Effector memory CD4-positive, alpha-beta T cell (primary cell): ENCODE results near the gene MPP4.

Source experiments
- DNase-seq, 3 donors: peaks; one replicate each; pipeline ENCODE4 v3.0.0-alpha.2; 2020
- H3K27ac ChIP-seq: 2 replicates; pipeline ENCODE4 v1.7.0; 2013; ENCODE audit warnings: mild to moderate bottlenecking, low read length, moderate library complexity; ENCODE audit not compliant: insufficient read depth, poor library complexity, severe bottlenecking
- H3K27me3 ChIP-seq: replicated peaks from 2 replicates; pipeline ENCODE4 v1.7.0; 2013; ENCODE audit warnings: mild to moderate bottlenecking, low read length; ENCODE audit not compliant: insufficient read depth, control insufficient read depth, poor library complexity, severe bottlenecking
- H3K36me3 ChIP-seq: 2 replicates; pipeline ENCODE4 v1.7.0; 2013; ENCODE audit warnings: mild to moderate bottlenecking, low read length, moderate library complexity; ENCODE audit not compliant: control insufficient read depth, insufficient read depth
- H3K4me1 ChIP-seq: 2 replicates; pipeline ENCODE4 v1.7.0; 2013; ENCODE audit warnings: low read length, mild to moderate bottlenecking; ENCODE audit not compliant: control insufficient read depth, insufficient read depth, poor library complexity, severe bottlenecking
- H3K4me3 ChIP-seq: 2 replicates; pipeline ENCODE4 v1.7.0; 2013; ENCODE audit warnings: low read length, low read depth, mild to moderate bottlenecking; ENCODE audit not compliant: insufficient read depth, poor library complexity, severe bottlenecking
- H3K9me3 ChIP-seq: 2 replicates; pipeline ENCODE4 v1.7.0; 2013; ENCODE audit warnings: mild to moderate bottlenecking, low read length, moderate library complexity; ENCODE audit not compliant: control insufficient read depth

The MPP4 gene

DNA sequence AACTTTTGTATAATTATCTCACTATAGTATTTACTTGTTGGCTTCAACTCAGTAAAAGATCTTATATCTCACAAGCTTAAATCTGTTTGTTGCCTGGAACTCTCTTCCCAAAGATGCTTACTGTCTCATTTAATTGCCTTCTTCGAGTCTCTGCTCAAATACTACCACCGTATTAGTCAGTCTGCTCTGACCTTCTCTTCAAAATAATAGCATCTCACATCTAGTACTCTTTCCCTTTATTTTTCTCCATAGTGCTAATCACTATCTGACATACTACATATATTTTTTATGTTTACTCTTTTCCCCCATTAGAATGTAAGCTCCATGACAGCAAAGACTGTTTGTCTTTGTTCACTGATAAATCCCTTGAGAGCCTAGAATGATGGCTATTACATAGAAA is 10.6 kb upstream of the MPP4 start:
- H3K4me3 ChIP-seq, result no peak overlapping the region
- H3K9me3 ChIP-seq, result no peaks in the 10 kb centered on the region
- DNase-seq, result no peak
- peaks cover 9% of the 10 kb centered on the region for H3K36me3 ChIP-seq
- no peaks in the 10 kb centered on the region for H3K4me1 ChIP-seq
- H3K27ac ChIP-seq, result no peak overlapping the region
- H3K27me3 ChIP-seq, result no peaks in the 10 kb centered on the region

DNA sequence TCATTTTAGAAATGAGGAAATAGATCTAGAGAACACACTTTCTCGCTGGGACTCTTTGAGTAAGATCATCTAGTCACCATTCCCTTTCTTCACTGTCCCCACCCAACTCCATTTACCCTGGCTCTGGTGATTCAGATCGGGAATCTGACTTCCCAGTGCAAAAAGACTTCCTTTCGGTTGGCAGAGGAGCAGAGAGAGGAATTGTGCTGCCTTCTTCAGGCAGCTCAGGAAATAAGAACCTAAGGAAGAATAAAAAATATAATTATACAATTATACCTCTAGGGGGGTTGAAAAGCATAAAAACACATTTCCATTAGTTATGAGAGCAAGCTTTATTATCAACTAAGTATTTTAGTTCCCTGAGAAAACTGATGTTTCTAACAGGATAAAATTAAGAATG is 9.3 kb upstream of the MPP4 start:
- Histone ChIP-seq H3K9me3 (no peaks in the 10 kb centered on the region), H3K36me3 (peaks cover 5% of the 10 kb centered on the region), H3K27ac (no peak overlapping the region), H3K4me1 (no peaks in the 10 kb centered on the region), H3K4me3 (no peak overlapping the region), H3K27me3 (no peaks in the 10 kb centered on the region)
- no peak for DNase-seq

DNA sequence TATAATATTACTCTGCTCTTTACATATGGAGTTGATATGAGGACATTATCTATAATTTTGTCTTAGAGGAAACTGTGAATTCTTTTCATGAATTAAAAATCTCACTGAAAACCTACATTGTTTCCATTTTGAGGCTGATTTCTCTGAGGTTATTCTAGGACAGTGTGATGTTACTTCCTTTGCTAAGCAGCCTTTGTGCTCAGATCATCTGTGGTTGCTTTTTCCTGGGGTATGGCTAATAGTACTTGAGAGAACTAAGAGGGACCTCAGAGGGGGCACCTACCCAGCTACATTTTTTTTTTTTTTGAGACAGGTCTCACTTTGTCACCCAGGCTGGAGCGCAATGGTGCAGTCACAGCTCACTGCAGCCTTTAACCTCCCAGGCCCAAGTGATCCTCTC is 8.7 kb upstream of the MPP4 start:
- Histone ChIP-seq H3K4me1 (no peaks in the 10 kb centered on the region), H3K27me3 (no peaks in the 10 kb centered on the region), H3K9me3 (no peaks in the 10 kb centered on the region), H3K4me3 (no peak overlapping the region), H3K36me3 (peaks cover 5% of the 10 kb centered on the region), H3K27ac (no peak overlapping the region)
- no peak for DNase-seq

DNA sequence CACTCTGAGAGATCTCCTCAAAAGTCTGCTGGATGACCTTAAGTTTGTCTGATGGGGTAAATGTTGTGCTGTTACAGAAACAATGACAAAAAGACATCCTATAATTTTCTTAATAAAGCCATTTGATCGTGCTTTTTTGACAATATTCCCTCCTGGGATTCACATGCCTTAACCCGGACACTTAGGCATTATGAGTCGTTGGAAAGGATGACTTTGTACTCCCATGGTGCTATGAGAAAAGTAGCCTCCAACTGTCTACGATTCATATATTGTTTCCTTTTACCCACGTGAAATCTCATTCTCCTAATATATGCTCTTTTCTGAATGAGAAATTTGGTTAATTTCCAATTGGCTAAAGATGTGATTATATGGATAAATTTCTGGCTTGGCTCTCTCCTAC is 6.1 kb upstream of the MPP4 start:
- Histone ChIP-seq H3K36me3 (no peaks in the 10 kb centered on the region), H3K9me3 (no peaks in the 10 kb centered on the region), H3K4me1 (no peaks in the 10 kb centered on the region), H3K4me3 (no peak overlapping the region), H3K27ac (no peak overlapping the region), H3K27me3 (no peaks in the 10 kb centered on the region)
- no peak for DNase-seq

DNA sequence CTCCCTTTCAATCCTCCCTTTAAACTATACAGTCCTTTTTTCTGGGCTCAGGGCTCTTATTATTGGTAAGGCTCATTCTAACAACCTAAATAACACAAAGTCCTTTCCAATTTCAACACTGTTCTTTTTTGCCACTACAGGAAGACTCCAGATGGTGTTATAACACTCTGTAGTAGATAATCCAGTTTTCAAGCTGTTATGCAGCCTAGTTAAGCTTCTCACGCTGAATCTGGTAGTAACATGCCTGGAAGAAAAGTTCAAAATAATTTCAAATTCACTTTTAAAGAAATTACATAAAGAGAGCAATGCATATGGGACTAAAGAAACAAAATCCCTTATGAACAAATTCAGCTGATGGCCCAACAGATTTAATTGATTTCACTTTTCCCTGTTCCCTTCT is 3.2 kb upstream of the MPP4 start:
- no peak overlapping the region for H3K4me3 ChIP-seq
- H3K4me1 ChIP-seq, result no peaks in the 10 kb centered on the region
- no peaks in the 10 kb centered on the region for H3K9me3 ChIP-seq

DNA sequence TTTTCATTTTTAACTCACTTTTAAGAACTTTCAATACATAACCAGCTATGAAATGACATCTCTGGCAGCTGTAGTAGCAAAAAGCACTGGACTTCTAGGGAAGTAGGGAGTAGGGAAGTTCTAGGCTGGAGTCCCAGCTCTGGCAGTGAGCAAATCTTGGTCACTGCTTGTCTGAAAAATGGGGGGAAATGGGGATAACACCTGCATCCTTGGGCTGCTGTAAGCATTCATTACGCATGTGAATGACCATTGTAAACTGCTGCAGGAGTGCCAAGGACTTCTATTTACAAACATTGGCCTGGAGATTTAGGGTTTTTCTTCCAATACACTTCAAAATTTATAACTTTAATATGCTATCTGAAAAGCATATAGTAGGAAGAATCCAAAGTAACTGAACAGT is 972 bp upstream of the MPP4 start:
- Histone ChIP-seq H3K27ac (no peak overlapping the region), H3K4me1 (no peaks in the 10 kb centered on the region), H3K9me3 (no peaks in the 10 kb centered on the region), H3K27me3 (no peaks in the 10 kb centered on the region), H3K4me3 (no peak overlapping the region), H3K36me3 (no peaks in the 10 kb centered on the region)
- DNase-seq, result no peak

More for the DNA sequence above, 3.2 kb upstream of the MPP4 start:
- Histone ChIP-seq H3K36me3 (no peaks in the 10 kb centered on the region), H3K27ac (no peak overlapping the region), H3K27me3 (no peaks in the 10 kb centered on the region)
- DNase-seq, result no peak

DNA sequence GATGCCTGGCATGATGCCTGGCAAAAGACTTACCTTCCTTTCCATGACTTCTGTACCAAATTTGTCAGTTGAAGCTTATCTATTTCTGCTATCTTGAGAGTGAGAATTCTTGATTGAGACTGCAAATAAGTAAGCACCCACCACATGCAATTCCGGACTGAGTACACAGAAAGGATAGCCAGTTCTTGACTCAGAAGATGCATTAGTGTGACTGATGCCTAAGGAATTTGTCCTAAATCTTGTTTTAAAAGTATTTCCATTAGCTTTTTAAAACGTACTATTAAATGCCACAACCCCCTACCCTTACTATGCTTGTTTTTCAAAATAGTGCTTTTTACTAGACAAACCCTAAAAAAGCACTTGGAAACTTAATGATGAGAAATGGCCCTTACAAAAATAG is 545 bp downstream of the MPP4 start:
- Histone ChIP-seq H3K9me3 (no peaks in the 10 kb centered on the region), H3K36me3 (no peaks in the 10 kb centered on the region), H3K27ac (no peak overlapping the region), H3K4me1 (no peaks in the 10 kb centered on the region), H3K27me3 (no peaks in the 10 kb centered on the region), H3K4me3 (no peak overlapping the region)
- DNase-seq, result no peak

DNA sequence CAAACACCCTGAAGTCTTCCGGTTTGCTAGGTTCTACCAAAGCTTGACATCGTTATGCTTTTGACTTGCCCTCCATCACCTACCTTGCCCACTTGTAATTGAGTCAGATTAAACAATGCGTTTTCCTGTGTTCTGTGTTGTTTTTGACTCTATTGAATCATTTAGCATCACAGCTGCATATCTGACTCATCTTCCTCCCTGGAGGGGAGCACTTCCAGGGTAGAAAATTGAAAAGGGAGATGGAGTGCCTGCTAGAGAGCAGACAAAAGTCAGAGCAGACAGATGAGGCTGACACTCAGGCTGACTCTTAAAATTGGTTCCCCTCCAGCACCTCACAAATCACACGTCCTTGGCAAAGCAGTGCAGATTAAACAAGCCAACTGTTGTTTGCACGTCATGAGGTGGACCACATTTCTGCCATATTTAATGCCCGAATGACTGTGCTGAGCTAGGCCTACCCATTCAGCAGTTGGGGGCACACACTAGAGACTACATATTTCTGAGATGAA is 2.2 kb downstream of the MPP4 start:
- no peak overlapping the region for H3K27ac ChIP-seq
- H3K4me1 ChIP-seq, result no peaks in the 10 kb centered on the region
- DNase-seq, result no peak
- no peaks in the 10 kb centered on the region for H3K9me3 ChIP-seq
- no peaks in the 10 kb centered on the region for H3K27me3 ChIP-seq
- no peaks in the 10 kb centered on the region for H3K36me3 ChIP-seq
- no peak overlapping the region for H3K4me3 ChIP-seq

DNA sequence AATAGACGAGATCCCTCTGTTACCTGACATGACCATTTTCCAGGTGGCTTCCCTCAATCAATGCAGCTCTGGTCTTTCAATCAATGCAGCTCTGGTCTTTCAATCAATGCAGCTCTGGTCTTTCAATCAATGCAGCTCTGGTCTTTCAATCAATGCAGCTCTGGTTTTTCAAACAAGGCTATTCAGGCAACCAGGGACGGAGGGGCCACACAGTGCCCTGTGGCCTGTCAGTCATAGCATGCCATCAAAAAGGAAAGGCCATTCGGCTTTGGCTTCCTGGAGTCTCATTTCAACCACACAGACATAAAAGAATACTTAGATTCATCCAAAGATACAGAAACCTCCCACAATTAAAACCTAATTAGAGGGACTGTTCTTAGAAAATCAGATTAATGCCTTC is 13.3 kb downstream of the MPP4 start:
- Histone ChIP-seq H3K27ac (no peak overlapping the region), H3K36me3 (no peaks in the 10 kb centered on the region), H3K4me3 (no peak overlapping the region), H3K27me3 (peaks cover 6% of the 10 kb centered on the region), H3K9me3 (no peaks in the 10 kb centered on the region), H3K4me1 (no peaks in the 10 kb centered on the region)
- no peak for DNase-seq

DNA sequence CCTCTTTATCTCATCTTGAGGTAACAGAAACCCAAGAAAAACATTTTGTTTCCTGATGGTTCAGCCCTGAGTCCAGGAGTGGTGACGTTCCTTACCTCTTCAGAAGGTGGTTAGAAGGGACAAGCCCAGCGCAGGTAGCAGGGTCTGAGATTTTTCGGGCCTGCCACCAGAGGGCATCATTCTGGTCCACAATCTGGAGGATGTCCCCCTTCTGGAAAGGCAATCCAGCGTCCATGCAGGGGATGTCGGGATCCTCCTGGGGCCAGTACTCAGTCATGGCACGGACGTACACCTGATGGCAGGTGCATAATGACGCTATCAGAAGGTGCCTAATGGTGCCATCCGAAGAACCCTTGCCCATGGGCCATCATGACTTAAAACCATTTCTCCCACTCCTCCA is 17.7 kb downstream of the MPP4 start:
- H3K9me3 ChIP-seq, result no peaks in the 10 kb centered on the region
- H3K36me3 ChIP-seq, result no peaks in the 10 kb centered on the region
- no peak overlapping the region for H3K27ac ChIP-seq
- peaks cover 6% of the 10 kb centered on the region for H3K27me3 ChIP-seq
- no peak overlapping the region for H3K4me3 ChIP-seq
- DNase-seq, result no peak
- H3K4me1 ChIP-seq, result no peaks in the 10 kb centered on the region

DNA sequence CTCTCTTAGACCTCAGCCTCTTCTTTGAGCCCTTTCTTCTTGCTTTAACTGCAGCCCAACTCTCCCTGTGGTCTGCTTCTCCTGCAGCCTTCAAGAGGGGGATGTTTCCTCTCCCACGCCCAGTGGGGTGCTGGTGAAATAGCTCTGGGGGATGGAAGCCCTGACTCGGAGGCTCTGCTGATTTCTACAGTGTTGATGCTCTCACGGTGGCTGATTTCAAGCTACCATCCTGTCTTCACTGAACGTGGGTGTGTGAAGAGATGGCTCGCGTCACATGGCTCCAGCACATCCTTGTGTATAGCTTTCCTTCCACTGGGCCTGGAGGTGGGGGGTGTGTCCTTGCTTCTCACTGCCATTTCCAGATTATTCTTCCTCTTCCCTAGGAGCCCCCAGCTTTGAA is 20.0 kb downstream of the MPP4 start:
- Histone ChIP-seq H3K4me3 (no peak overlapping the region), H3K36me3 (no peaks in the 10 kb centered on the region), H3K27me3 (peaks cover 6% of the 10 kb centered on the region), H3K4me1 (no peaks in the 10 kb centered on the region), H3K9me3 (no peaks in the 10 kb centered on the region), H3K27ac (no peak overlapping the region)
- no peak for DNase-seq
